ENCODE measurements around the gene LCN15.

LCN15 gene

DNA sequence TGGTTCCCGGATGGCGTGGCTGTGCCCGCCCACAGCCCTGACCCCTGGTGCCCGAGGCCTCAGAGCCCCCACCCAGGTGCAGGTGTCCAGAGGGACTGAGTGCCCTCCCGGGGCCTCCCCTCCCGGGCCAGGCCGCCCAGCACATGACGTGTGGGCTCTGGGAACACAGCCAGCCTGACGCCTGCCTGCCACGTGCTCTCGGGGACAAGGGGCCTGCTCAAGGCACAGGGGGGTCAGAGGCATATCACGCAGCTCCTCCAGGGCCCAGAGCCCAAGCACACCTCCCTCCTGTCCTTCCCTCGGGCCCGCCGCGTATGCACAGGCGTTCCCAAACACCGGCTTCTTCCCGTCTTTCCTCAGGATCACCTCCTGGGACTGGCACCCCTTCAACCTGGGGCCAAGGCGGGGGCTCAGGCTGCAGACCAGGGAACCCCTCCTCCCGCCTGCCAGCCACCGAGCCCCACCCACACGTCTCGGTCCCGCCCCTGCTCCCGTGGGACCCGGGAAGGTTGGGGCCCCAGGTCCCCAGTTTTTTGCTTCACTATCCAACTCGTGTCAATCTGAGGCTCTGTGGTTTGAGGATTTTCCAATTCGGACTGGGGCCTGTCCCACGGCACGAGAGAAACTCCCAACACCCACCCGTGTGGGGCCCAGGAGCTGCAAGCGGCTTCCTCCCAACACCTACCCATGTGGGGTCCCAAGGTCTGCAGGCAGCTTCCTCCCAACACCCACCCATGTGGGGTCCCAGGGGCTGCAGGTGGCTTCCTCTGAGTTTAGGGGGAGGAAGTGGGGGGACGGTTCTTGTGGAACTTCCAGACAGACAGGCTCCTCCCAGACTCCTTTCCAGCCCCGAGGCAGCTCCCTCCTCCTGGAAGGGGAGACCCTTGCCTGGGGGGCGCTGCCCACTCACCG is 23.1 kb downstream of the LCN15 start:
- DNase-seq (ENCODE audit: low spot score): no peak

DNA sequence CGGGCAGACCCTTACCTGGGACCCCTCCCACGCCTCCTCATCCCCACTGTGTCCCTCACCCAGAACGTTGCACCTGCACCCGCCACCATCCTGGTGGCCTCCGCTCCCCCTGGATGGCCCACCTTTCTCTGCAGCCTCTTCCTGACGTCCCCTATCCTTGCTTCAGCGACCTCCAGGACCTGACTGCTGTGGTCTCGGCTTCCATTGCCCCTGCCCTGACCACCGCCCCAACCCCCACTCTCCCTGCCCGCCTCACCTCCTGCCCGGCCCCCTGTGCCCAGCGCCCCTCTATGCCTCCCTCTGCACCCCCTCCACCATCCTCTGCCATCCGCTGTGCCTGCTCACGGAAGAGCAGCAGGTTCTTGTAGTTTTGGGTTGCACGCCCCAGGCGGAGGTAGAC is 23.8 kb downstream of the LCN15 start:
- no peak for DNase-seq (ENCODE audit: low spot score)

DNA sequence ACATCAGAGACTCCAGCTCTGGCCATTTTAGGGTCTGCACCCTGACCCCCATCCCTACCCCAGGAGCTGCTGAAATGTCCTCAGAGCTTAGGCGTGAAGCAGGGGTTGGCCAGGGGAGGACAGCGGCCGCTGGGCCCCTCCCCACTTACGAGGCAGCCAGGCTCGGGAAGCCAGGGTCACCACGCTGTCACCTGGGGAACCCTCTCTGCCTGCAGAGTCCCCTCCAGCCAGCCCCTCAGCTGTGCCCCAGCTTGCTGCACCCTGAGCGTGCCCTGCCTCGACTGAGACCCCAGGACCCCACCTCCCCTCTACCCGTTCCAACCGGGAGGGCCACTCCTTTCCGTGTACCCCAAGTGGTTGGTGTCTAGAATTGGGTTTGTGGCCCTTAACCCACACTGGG is 24.2 kb downstream of the LCN15 start:
- DNase-seq (ENCODE audit: low spot score): no peak

DNA sequence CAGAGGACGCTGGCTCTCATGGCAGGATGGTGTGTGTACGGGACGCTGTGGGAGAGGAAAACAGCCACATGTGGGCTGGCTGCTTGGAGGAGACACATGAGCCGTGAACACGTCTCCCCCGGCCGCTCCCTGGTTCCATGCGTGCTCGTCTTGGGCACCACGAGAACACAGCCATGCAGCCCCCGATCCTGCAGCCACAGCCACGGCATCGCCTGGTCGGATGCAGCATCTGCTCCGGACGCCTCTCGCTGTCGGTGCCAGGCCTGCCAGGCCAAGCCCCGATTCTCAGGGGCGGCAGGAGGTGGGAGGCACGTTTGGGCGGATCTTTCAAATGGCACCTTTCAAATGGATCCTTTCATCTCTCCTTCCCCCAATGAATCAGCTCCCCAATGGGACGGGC is 24.8 kb downstream of the LCN15 start:
- DNase-seq (ENCODE audit: low spot score): no peak

- no peak for DNase-seq (ENCODE audit: low spot score)
These were observed 25.4 kb downstream of the LCN15 start for GRCh38 chr9:136738960-136739359.

DNA sequence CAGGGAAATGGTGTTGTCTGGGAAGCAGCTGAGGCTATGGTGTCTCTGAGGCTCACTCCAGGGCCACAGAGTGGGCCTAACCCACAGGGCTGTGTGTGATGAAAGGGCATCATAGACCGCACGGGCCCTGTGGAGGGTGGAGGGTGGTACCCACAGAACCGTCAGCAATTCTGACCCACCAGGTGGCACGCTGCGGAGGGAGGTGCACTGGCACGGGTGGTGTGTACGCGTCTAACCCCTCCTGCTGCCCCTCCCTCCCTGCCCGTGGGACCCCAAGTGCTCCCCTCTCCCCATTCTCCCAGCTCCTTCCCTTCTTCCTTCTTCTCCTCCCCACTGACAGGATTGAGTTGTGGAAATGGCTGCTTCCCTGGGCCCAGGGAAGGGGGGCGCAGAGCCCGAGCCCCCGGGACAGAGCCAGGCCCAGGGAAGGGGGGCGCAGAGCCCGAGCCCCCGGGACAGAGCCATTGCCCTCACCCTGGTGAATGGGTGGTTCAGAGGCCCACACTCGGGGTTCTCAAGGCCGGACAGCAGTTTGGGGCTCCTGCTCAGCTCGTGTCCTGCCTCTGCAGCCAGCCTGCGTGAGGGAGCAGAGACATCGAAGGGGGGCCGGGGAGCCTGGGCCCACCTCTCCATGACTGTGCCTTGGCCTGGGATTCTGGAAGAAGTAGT is 28.4 kb downstream of the LCN15 start:
- DNase-seq (ENCODE audit: low spot score): no peak

- no peak for DNase-seq (ENCODE audit: low spot score)
These were observed 29.4 kb downstream of the LCN15 start for GRCh38 chr9:136734837-136735496.

- no peak for DNase-seq (ENCODE audit: low spot score)
These were observed 30.7 kb downstream of the LCN15 start for GRCh38 chr9:136733611-136734010.

DNA sequence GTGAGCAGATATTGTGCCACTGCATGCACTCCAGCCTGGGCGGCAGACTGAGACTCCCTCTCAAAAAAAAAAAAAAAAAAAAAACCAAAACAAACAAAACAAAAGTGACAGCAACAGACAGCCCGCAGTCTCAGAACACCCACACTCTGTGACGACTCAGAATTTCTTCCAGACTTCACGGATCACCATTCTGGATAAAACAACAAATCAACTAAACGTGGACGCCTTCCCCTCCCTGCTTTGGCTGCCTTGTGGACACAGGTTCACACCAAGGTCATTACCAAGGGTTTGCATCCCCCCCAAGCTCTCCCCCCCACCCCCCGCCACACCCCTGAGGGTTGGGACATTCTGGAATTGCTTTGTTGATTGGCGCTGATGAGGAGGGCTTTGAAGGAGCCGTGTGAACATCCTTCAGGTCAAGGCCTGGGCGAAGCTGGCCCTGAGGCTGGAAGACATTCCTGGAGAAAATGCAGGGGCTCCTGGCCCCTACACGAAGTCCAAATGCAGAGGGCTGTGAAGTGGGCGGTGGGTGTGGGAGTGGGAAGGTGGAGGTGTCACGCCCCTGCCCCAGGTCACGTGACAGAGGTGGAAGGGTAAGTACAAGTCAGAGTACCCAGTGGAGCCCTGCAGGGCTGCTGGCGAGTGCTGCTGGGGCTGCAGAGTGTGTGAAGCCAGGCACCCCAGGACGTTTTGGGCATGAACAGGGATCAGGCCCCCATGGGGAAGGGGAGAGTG is 31.7 kb downstream of the LCN15 start:
- DNase-seq (ENCODE audit: low spot score): no peak

GRCh38 chr9:136729926-136730325 is 34.4 kb downstream of the LCN15 start:
- no peak for DNase-seq (ENCODE audit: low spot score)

- DNase-seq (ENCODE audit: low spot score): no peak
These were observed 35.2 kb downstream of the LCN15 start for GRCh38 chr9:136729144-136729543.

- no peak for DNase-seq (ENCODE audit: low spot score)
These were observed 35.7 kb downstream of the LCN15 start for GRCh38 chr9:136728548-136729123.

DNA sequence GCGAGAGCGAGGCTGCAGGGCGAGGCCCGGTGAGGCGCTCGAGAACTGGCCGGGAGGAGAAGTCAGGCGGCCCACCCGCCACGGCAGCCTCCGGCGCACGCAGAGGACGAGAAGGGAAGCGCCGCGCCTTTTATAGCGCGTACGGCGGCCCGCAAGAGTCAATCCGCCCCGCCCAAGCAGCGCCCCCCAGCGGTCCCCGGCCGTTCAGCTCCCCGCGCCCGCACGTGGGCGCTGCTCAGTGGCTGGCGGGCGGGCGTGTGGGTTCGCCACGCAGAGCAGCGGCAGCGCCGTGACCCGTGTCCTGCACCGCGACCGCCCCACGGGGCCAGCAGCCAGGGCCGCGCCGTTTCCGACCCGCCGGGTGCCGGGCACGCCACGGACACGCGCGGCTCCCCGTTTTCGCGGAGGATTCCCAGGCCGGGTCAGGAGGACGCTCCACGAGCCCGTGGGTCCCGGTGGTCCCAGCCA is 36.2 kb downstream of the LCN15 start:
- DNase-seq (ENCODE audit: low spot score): peak; percentile 73

DNA sequence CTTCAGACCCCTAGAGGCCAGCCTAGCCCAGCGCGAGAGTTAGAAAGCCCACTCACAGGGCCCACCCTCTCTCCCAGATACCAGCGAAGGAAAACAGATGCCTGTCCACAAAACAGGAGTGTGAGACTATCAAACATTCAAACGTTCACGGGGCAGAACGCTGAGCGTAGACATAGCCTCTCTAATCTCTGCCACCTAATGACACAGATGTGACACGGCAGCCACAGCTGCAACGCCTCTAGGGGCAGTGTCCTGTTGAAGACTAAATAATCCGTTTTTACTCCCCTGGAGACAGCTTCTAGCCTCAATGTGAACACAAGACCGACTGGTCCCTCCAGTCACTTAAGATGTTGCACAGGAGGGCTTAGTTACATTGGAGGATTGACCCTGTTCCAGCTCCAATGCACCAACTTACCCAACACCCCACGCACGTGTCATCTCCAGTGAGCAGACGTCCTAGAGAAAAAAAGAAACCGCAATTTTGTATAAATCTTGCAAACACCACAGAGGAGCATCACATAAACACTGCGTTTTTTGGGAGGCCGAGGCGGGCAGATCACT is 37.6 kb downstream of the LCN15 start:
- no peak for DNase-seq (ENCODE audit: low spot score)

DNA sequence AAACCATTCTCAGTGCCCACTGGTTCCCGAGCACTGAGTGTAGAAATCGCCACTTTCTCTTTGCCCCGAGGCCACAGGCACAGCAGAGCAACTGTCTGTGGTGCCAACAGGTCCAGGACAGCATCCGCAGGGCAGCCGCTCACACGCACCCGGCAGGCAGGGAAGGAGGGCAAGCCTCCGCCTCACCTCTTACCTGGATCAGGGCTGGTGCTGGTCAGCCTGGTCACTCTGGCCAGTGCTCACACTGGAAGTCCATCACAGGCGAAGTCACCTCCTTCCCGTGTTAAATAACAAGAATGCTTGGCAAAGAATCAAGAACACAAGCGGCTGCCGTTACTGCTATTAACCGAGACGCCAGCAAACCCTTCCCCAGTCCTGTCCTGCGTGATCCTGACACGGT is 38.2 kb downstream of the LCN15 start:
- DNase-seq (ENCODE audit: low spot score): no peak

DNA sequence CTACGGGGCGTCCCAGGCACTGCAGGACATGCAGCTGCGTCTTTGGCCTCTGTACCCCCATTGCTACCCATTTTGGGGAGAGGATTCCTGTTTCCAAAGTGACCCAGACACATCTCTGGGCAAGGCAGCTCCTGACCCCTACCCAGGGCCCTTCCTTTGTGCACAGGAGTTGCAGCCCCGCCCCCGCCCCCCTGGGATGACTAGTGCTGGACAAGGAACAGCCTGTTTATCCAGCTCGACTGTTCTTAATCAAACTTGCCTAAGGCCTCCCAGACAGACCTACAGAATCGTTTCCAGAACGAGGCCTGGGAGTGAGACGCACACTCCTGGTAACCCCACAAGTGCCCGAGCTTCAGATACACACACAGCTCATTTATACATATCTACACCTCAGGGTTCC is 38.7 kb downstream of the LCN15 start:
- no peak for DNase-seq (ENCODE audit: low spot score)

DNA sequence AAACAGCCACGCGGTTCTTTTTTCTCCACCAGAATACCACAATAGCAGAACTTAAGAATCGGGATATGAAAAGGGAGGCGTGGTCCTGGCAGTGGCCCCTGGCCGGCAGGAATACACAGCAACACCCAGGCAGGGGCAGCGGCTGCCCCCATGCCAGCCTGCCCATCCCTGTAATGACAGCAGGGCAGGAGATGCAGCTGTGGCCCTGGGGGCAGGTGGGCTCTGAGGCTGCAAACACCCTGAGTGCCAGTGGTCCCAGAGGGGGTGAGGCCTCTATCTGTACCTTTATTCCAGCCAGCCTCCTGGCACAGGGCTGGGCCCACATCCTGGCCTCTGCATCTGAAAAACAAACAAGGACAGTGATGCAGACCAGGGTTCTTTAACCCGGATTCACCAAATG is 39.5 kb downstream of the LCN15 start:
- DNase-seq (ENCODE audit: low spot score): no peak

GRCh38 chr9:136723989-136724388 is 40.3 kb downstream of the LCN15 start:
- no peak for DNase-seq (ENCODE audit: low spot score)

DNA sequence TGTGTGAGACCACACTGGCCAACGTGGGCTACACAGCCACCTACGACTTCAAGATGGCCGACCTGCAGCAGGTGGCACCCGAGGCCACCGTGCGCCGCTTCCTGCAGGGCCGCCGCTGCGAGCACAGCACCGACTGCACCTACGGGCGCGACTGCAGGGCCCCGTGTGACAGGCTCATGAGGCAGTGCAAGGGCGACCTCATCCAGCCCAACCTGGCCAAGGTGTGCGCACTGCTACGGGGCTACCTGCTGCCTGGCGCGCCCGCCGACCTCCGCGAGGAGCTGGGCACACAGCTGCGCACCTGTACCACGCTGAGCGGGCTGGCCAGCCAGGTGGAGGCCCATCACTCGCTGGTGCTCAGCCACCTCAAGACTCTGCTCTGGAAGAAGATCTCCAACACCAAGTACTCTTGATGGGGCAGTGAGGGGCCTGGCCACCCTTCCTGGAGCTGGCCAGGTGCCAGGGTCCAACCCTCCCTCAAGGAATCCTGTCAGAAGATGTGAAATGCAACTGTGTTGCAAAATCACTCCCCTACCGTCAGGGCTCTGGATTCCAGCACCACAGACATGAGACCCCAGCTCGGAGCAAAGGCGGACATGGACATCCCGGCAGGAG is 40.8 kb downstream of the LCN15 start:
- DNase-seq (ENCODE audit: low spot score): no peak

GRCh38 chr9:136722969-136723356 is 41.4 kb downstream of the LCN15 start:
- DNase-seq (ENCODE audit: low spot score): no peak
